HCT116 (cell line): Measurements from ENCODE around the gene HOXB1. TPM values are rescaled to one million over a fixed set of nuclear protein-coding genes. Genes with fewer than 3 reads are reported as not detected.

ENCODE experiments used
- ATAC-seq: fragments of 200-7000 bp; cut with Tn5 transposase; 2 replicates; pipeline ENCODE4 v1.9.1; 2020; ENCODE audit warnings: mild to moderate bottlenecking, moderate library complexity
- BruUV-seq: library from RNA; stranded (reverse); fragments of 400-500 nt; replicated peaks from 2 replicates; lab custom pipeline; 2021; lab: Mats Ljungman, UMichigan
- CTCF ChIA-PET: fragments of 300-600 bp; sonication (Branson Sonifier 250); formaldehyde crosslinking; loops from one replicate; lab custom pipeline; 2021; ENCODE audit warnings: antibody characterized with exemption; lab: Charles Lee
- POLR2A ChIA-PET: fragments of 300-600, 350-600 bp; sonication (Branson Sonifier 250); formaldehyde crosslinking; loops from one replicate; lab custom pipeline; 2021; ENCODE audit warnings: antibody characterized with exemption; lab: Charles Lee
- RAD21 ChIA-PET, 2 experiments: fragments of 300-600 bp; sonication (Branson Sonifier 250); formaldehyde crosslinking; loops; one replicate each; lab custom pipeline; 2023; ENCODE audit warnings: low total read pairs in 2 of 2; ENCODE audit not compliant: uncharacterized antibody in 2 of 2, unreplicated experiment in 2 of 2, low non-redundant PET in 1 of 2; lab: Charles Lee
- DNase-seq: peaks from one replicate; pipeline ENCODE4 v3.0.0-alpha.2; 2010; ENCODE audit warnings: low read depth, low spot score
- H2AFZ ChIP-seq: fragments of 200-600 bp; shearing (Covaris generic), sonication (generic); 2 replicates; pipeline ENCODE4 v1.6.1; 2017; ENCODE audit warnings: low read depth, mixed run types, mixed read lengths, antibody characterized with exemption, low read length; ENCODE audit not compliant: poor library complexity, severe bottlenecking
- H3K27ac ChIP-seq: 2 replicates; pipeline ENCODE4 v1.5.1; 2012; ENCODE audit warnings: low read depth, low read length
- H3K27me3 ChIP-seq: fragments of 200-600 bp; sonication (generic); 2 replicates; pipeline ENCODE4 v1.6.1; 2016; ENCODE audit warnings: mixed run types, low read length, mixed read lengths; ENCODE audit not compliant: insufficient read depth
- H3K36me3 ChIP-seq, 2 experiments: fragments of 200-500 bp in 1 of 2; fragments of 200-600 bp in 1 of 2; sonication (Bioruptor generic) in 1 of 2; sonication (generic) in 1 of 2; 2 replicates each; pipeline versions ENCODE4 v1.5.1 to v1.6.1; 2014 to 2016; ENCODE audit warnings: low read length in 2 of 2, inconsistent platforms in 1 of 2, mixed read lengths in 1 of 2, mixed run types in 1 of 2; ENCODE audit not compliant: insufficient read depth in 2 of 2, control insufficient read depth in 1 of 2
- H3K4me1 ChIP-seq, 2 experiments: fragments of 200-600 bp in 1 of 2; sonication (generic) in 1 of 2; 2 replicates each; pipeline versions ENCODE4 v1.5.1 to v1.6.1; 2012 to 2017; ENCODE audit warnings: low read length in 2 of 2, inconsistent platforms in 1 of 2, mild to moderate bottlenecking in 1 of 2, mixed read lengths in 1 of 2, mixed run types in 1 of 2, moderate library complexity in 1 of 2; ENCODE audit not compliant: insufficient read depth in 2 of 2, control insufficient read depth in 1 of 2
- H3K4me2 ChIP-seq: fragments of 200-600 bp; sonication (generic); 2 replicates; pipeline ENCODE4 v1.6.1; 2017; ENCODE audit warnings: mixed run types, low read length, mixed read lengths
- H3K4me3 ChIP-seq, 2 experiments: fragments of 200-600 bp in 1 of 2; sonication (generic) in 1 of 2; replicated peaks in 1 of 2; 2 replicates each; pipeline ENCODE4 v1.5.1; 2011 to 2016; ENCODE audit warnings: low read length in 2 of 2, control low read depth in 1 of 2, low read depth in 1 of 2, mild to moderate bottlenecking in 1 of 2, mixed read lengths in 1 of 2, mixed run types in 1 of 2
- H3K79me2 ChIP-seq: fragments of 200-600 bp; sonication (generic); 2 replicates; pipeline ENCODE4 v1.6.1; 2017; ENCODE audit warnings: mild to moderate bottlenecking, mixed run types, low read length, moderate library complexity, mixed read lengths; ENCODE audit not compliant: insufficient read depth
- H3K9ac ChIP-seq: fragments of 200-600 bp; sonication (generic); 2 replicates; pipeline ENCODE4 v1.6.1; 2016; ENCODE audit warnings: low read length, mixed read lengths
- H3K9me2 ChIP-seq: fragments of 200-600 bp; sonication (generic), shearing (Covaris generic); 2 replicates; pipeline ENCODE4 v1.6.1; 2017; ENCODE audit warnings: mixed run types, mild to moderate bottlenecking, moderate library complexity; ENCODE audit not compliant: insufficient read depth
- H3K9me3 ChIP-seq, 2 experiments: fragments of 200-500 bp in 1 of 2; fragments of 200-600 bp in 1 of 2; sonication (Bioruptor generic) in 1 of 2; sonication (generic) in 1 of 2; 2 replicates each; pipeline ENCODE4 v1.6.1; 2014 to 2017; ENCODE audit warnings: low read length in 2 of 2, mixed read lengths in 2 of 2, inconsistent platforms in 1 of 2, low read depth in 1 of 2, mild to moderate bottlenecking in 1 of 2, mixed run types in 1 of 2, moderate library complexity in 1 of 2; ENCODE audit not compliant: control insufficient read depth in 1 of 2, insufficient read depth in 1 of 2
- H4K20me1 ChIP-seq: fragments of 200-600 bp; sonication (generic), shearing (Covaris generic); 2 replicates; pipeline ENCODE4 v1.6.1; 2017; ENCODE audit warnings: mixed run types, mild to moderate bottlenecking, moderate library complexity; ENCODE audit not compliant: insufficient read depth
- ATF3 ChIP-seq: IDR thresholded peaks from 2 replicates; pipeline ENCODE4 v1.6.1; 2012
- CBX3 ChIP-seq: IDR thresholded peaks from 2 replicates; pipeline ENCODE4 v1.6.1; 2012; ENCODE audit warnings: low read depth
- CEBPB ChIP-seq: IDR thresholded peaks from 2 replicates; pipeline ENCODE4 v1.6.1; 2012; ENCODE audit warnings: low read depth
- CTCF ChIP-seq, 3 experiments: fragments of 200-600 bp in 1 of 3; sonication (generic) in 1 of 3; IDR thresholded peaks in 2 of 3; conservative IDR thresholded peaks in 1 of 3; 2 replicates each; pipeline ENCODE4 v1.5.1; 2012 to 2017; ENCODE audit warnings: low read depth in 2 of 3, low read length in 2 of 3, antibody characterized with exemption in 1 of 3, borderline replicate concordance in 1 of 3, control low read depth in 1 of 3, mild to moderate bottlenecking in 1 of 3, mixed read lengths in 1 of 3, mixed run types in 1 of 3, moderate library complexity in 1 of 3; ENCODE audit not compliant: insufficient read depth in 1 of 3
- EGR1 ChIP-seq: IDR thresholded peaks from 2 replicates; pipeline ENCODE4 v1.6.1; 2012; ENCODE audit warnings: low read depth
- EZH2 ChIP-seq: fragments of 200-600 bp; sonication (generic); IDR thresholded peaks from 2 replicates; pipeline ENCODE4 v1.6.1; 2017; ENCODE audit warnings: antibody characterized with exemption, mixed run types
- EZH2phosphoT487 ChIP-seq: fragments of 200-600 bp; IDR thresholded peaks from 2 replicates; pipeline ENCODE4 v1.6.1; 2018; ENCODE audit warnings: antibody characterized with exemption, borderline replicate concordance
- FOSL1 ChIP-seq: IDR thresholded peaks from 2 replicates; pipeline ENCODE4 v1.6.1; 2012; ENCODE audit warnings: low read depth
- JUND ChIP-seq: IDR thresholded peaks from 2 replicates; pipeline ENCODE4 v1.6.1; 2012
- MAX ChIP-seq: IDR thresholded peaks from 2 replicates; pipeline ENCODE4 v1.6.1; 2012
- RAD21 ChIP-seq: IDR thresholded peaks from 2 replicates; pipeline ENCODE4 v1.6.1; 2012; ENCODE audit warnings: low read depth, mild to moderate bottlenecking
- SIN3A ChIP-seq: IDR thresholded peaks from 2 replicates; pipeline ENCODE4 v1.6.1; 2012; ENCODE audit warnings: low read depth
- SP1 ChIP-seq: IDR thresholded peaks from 2 replicates; pipeline ENCODE4 v1.6.1; 2012; ENCODE audit warnings: low read depth
- SRF ChIP-seq: IDR thresholded peaks from 2 replicates; pipeline ENCODE4 v1.6.1; 2012; ENCODE audit warnings: low read depth
- TCF7L2 ChIP-seq: IDR thresholded peaks from 2 replicates; pipeline ENCODE4 v1.7.0; 2011; ENCODE audit warnings: borderline replicate concordance, inconsistent platforms; ENCODE audit not compliant: insufficient read depth, insufficient read length; ENCODE audit errors: extremely low read depth
- YY1 ChIP-seq: IDR thresholded peaks from 2 replicates; pipeline ENCODE4 v1.6.1; 2011; ENCODE audit warnings: low read length, low read depth, moderate library complexity, mild to moderate bottlenecking; ENCODE audit not compliant: insufficient replicate concordance; ENCODE audit errors: extremely low read depth
- ZFX ChIP-seq: fragments of 450-650 bp; IDR thresholded peaks from 2 replicates; pipeline ENCODE4 v1.6.1; 2017
- ZNF274 ChIP-seq: fragments of 200-500 bp; sonication (Bioruptor generic); IDR thresholded peaks from 2 replicates; pipeline ENCODE4 v1.6.1; 2014; ENCODE audit warnings: mild to moderate bottlenecking, low read depth, low read length, inconsistent platforms
- intact Hi-C: fragments of 100-400 bp; cut with micrococcal nuclease; formaldehyde crosslinking; loops from 2 replicates; pipeline ENCODE4 v1.10.0; 2022
- total RNA-seq: library from RNA; stranded (reverse); gene quantifications from one replicate; pipeline ENCODE4 v1.2.1, GENCODE V29; 2021; ENCODE audit not compliant: unreplicated experiment

The HOXB1 gene
- total RNA-seq, 1 experiment from 2014 or later, result not detected

- Histone ChIP-seq H3K4me2 (no peak overlapping the region), H4K20me1 (no peaks in the 10 kb centered on the region), H3K9ac (no peak overlapping the region), H3K27ac (no peak overlapping the region), H3K79me2 (peaks cover 53% of the 10 kb centered on the region), H3K9me2 (no peaks in the 10 kb centered on the region), H3K36me3 (no peaks in the 10 kb centered on the region; a peak in 1 of 4 replicates), H2AFZ (no peak overlapping the region), H3K4me1 (no peaks in the 10 kb centered on the region), H3K27me3 (no peaks in the 10 kb centered on the region), H3K4me3 (no peak overlapping the region), H3K9me3 (no peaks in the 10 kb centered on the region)
- no TSS peak for BruUV-seq
- TF ChIP-seq ZNF274, result no peak
- TF ChIP-seq SIN3A, result no peak
- no peak for TF ChIP-seq MAX
- no peak for TF ChIP-seq CEBPB
- no peak for TF ChIP-seq CBX3
- no peak for TF ChIP-seq FOSL1
- TF ChIP-seq EZH2phosphoT487, result no peak
- no peak for TF ChIP-seq SP1
- no peak for TF ChIP-seq EGR1
- TF ChIP-seq YY1, result no peak
- no peak for TF ChIP-seq RAD21
- no peak for TF ChIP-seq EZH2
- no peak for TF ChIP-seq TCF7L2
- TF ChIP-seq SRF, result no peak
- TF ChIP-seq ATF3, result no peak
- TF ChIP-seq CTCF (IDR thresholded peaks at IDR 0.05 in 2 of 3, conservative IDR thresholded peaks at IDR 0.05 in 1 of 3; ENCODE audit: borderline replicate concordance in 1 of 3, insufficient read depth in 1 of 3, low read depth in 2 of 3, low read length in 2 of 3), result no peak
- no peak for TF ChIP-seq ZFX
- TF ChIP-seq JUND, result no peak
- intact Hi-C loops, result no loop called here
- RAD21 ChIA-PET, result no interaction called here
- CTCF ChIA-PET, result no interaction called here
- ATAC-seq, result no peak
- no peak for DNase-seq
- POLR2A ChIA-PET, result no interaction called here
Measured at GRCh38 chr17:48567646-48568354, 37.0 kb upstream of the HOXB1 start.
